ENCODE results near the gene TBCD.

TBCD gene

GRCh38 chr17:82931699-82932517 is 180.0 kb downstream of the TBCD start:
- H3K4me1 ChIP-seq, result no peaks in the 10 kb centered on the region
- H3K27me3 ChIP-seq (ENCODE audit: low read depth), result no peaks in the 10 kb centered on the region
- H3K9me3 ChIP-seq, result no peaks in the 10 kb centered on the region
- in situ Hi-C loops (cut with MboI; ENCODE audit: low sequenced_read_pairs), result no loop called here
- no peak overlapping the region for H3K4me3 ChIP-seq
- no peak for DNase-seq (ENCODE audit: low spot score in 2 of 2)
- H3K36me3 ChIP-seq (replicated peaks), result peaks cover 98% of the 10 kb centered on the region

- Histone ChIP-seq H3K36me3 (replicated peaks) (peaks cover 97% of the 10 kb centered on the region), H3K27me3 (ENCODE audit: low read depth) (no peaks in the 10 kb centered on the region), H3K9me3 (no peaks in the 10 kb centered on the region), H3K4me3 (no peak overlapping the region), H3K4me1 (no peaks in the 10 kb centered on the region)
- DNase-seq (ENCODE audit: low spot score in 2 of 2), result no peak
- in situ Hi-C loops (cut with MboI; ENCODE audit: low sequenced_read_pairs), result no loop called here
Observed at GRCh38 chr17:82932518-82933310, 180.8 kb downstream of the TBCD start.

GRCh38 chr17:82933911-82934310 is 182.0 kb downstream of the TBCD start:
- in situ Hi-C loops (cut with MboI; ENCODE audit: low sequenced_read_pairs), result no loop called here
- H3K36me3 ChIP-seq (replicated peaks), result peaks cover 97% of the 10 kb centered on the region
- no peak overlapping the region for H3K4me3 ChIP-seq
- no peak for DNase-seq (ENCODE audit: low spot score in 2 of 2)
- H3K4me1 ChIP-seq, result no peaks in the 10 kb centered on the region
- no peaks in the 10 kb centered on the region for H3K9me3 ChIP-seq
- H3K27me3 ChIP-seq (ENCODE audit: low read depth), result no peaks in the 10 kb centered on the region

- no peaks in the 10 kb centered on the region for H3K27me3 ChIP-seq (ENCODE audit: low read depth)
Observed at GRCh38 chr17:82935966-82936767, 184.3 kb downstream of the TBCD start.

GRCh38 chr17:82936768-82937171 is 184.9 kb downstream of the TBCD start:
- DNase-seq (ENCODE audit: low spot score in 2 of 2), result no peak
- Histone ChIP-seq H3K36me3 (replicated peaks) (peaks cover 97% of the 10 kb centered on the region), H3K4me1 (no peaks in the 10 kb centered on the region), H3K27me3 (ENCODE audit: low read depth) (no peaks in the 10 kb centered on the region), H3K4me3 (no peak overlapping the region), H3K9me3 (no peaks in the 10 kb centered on the region)
- in situ Hi-C loops (cut with MboI; ENCODE audit: low sequenced_read_pairs), result no loop called here

More at GRCh38 chr17:82935966-82936767, 184.3 kb downstream of the TBCD start:
- no peaks in the 10 kb centered on the region for H3K4me1 ChIP-seq
- peaks cover 97% of the 10 kb centered on the region for H3K36me3 ChIP-seq (replicated peaks)
- in situ Hi-C loops (cut with MboI; ENCODE audit: low sequenced_read_pairs), result no loop called here
- no peak overlapping the region for H3K4me3 ChIP-seq
- H3K9me3 ChIP-seq, result no peaks in the 10 kb centered on the region
- DNase-seq (ENCODE audit: low spot score in 2 of 2), result no peak

GRCh38 chr17:82937411-82938371 is 185.8 kb downstream of the TBCD start:
- no peaks in the 10 kb centered on the region for H3K4me1 ChIP-seq
- no peaks in the 10 kb centered on the region for H3K9me3 ChIP-seq
- H3K36me3 ChIP-seq (replicated peaks), result peaks cover 97% of the 10 kb centered on the region
- in situ Hi-C loops (cut with MboI; ENCODE audit: low sequenced_read_pairs), result no loop called here
- H3K4me3 ChIP-seq, result no peak overlapping the region
- no peaks in the 10 kb centered on the region for H3K27me3 ChIP-seq (ENCODE audit: low read depth)
- DNase-seq (ENCODE audit: low spot score in 2 of 2), result no peak

- H3K36me3 ChIP-seq (replicated peaks), result peaks cover 99% of the 10 kb centered on the region
- H3K9me3 ChIP-seq, result no peaks in the 10 kb centered on the region
- DNase-seq (ENCODE audit: low spot score in 2 of 2), result no peak
- no peaks in the 10 kb centered on the region for H3K4me1 ChIP-seq
- in situ Hi-C loops (cut with MboI; ENCODE audit: low sequenced_read_pairs), result no loop called here
- H3K4me3 ChIP-seq, result no peak overlapping the region
- H3K27me3 ChIP-seq (ENCODE audit: low read depth), result no peaks in the 10 kb centered on the region
Observed at GRCh38 chr17:82938486-82938872, 186.6 kb downstream of the TBCD start.

- Histone ChIP-seq H3K4me3 (no peak overlapping the region), H3K27me3 (ENCODE audit: low read depth) (no peaks in the 10 kb centered on the region), H3K9me3 (peaks cover under 1% of the 10 kb centered on the region; the same call in 1 of the 2 replicates), H3K36me3 (replicated peaks) (peaks cover 99% of the 10 kb centered on the region), H3K4me1 (no peaks in the 10 kb centered on the region)
- in situ Hi-C loops (cut with MboI; ENCODE audit: low sequenced_read_pairs), result no loop called here
- DNase-seq (ENCODE audit: low spot score in 2 of 2), result no peak
Observed at GRCh38 chr17:82938873-82939620, 187.2 kb downstream of the TBCD start.

GRCh38 chr17:82939621-82940135 is 187.8 kb downstream of the TBCD start:
- peaks cover 99% of the 10 kb centered on the region for H3K36me3 ChIP-seq (replicated peaks)

GRCh38 chr17:82940226-82941020 is 188.6 kb downstream of the TBCD start:
- Histone ChIP-seq H3K4me3 (no peak overlapping the region), H3K36me3 (replicated peaks) (peaks cover 97% of the 10 kb centered on the region), H3K4me1 (no peaks in the 10 kb centered on the region), H3K27me3 (ENCODE audit: low read depth) (no peaks in the 10 kb centered on the region), H3K9me3 (peaks cover 10% of the 10 kb centered on the region)
- in situ Hi-C loops (cut with MboI; ENCODE audit: low sequenced_read_pairs), result no loop called here
- DNase-seq (ENCODE audit: low spot score in 2 of 2), result no peak

More at GRCh38 chr17:82939621-82940135, 187.8 kb downstream of the TBCD start:
- Histone ChIP-seq H3K9me3 (peaks cover 4% of the 10 kb centered on the region), H3K4me3 (no peak overlapping the region), H3K27me3 (ENCODE audit: low read depth) (no peaks in the 10 kb centered on the region), H3K4me1 (no peaks in the 10 kb centered on the region)
- DNase-seq (ENCODE audit: low spot score in 2 of 2), result no peak
- in situ Hi-C loops (cut with MboI; ENCODE audit: low sequenced_read_pairs), result no loop called here

GRCh38 chr17:82941021-82942001 is 189.4 kb downstream of the TBCD start:
- no peaks in the 10 kb centered on the region for H3K4me1 ChIP-seq
- no peaks in the 10 kb centered on the region for H3K27me3 ChIP-seq (ENCODE audit: low read depth)
- H3K9me3 ChIP-seq, result peaks cover 14% of the 10 kb centered on the region
- peaks cover 88% of the 10 kb centered on the region for H3K36me3 ChIP-seq (replicated peaks)
- H3K4me3 ChIP-seq, result no peak overlapping the region
- no peak for DNase-seq (ENCODE audit: low spot score in 2 of 2)
- in situ Hi-C loops (cut with MboI; ENCODE audit: low sequenced_read_pairs), result no loop called here

Data from HAP-1 (cell line).